Activated naive CD4-positive, alpha-beta T cell treated with anti-CD3 and anti-CD28 coated beads, Interleukin-2, amount 10 ng/mL, durations not matched to agents 7 days and 5 days (primary cell): ENCODE data around the gene EBI3.
"Not testable (repeated sequence)": the region's sequence is repeated elsewhere in the genome, so short reads cannot be mapped to it uniquely, and the experiment has no call there.

ENCODE experiments used
- CTCF ChIA-PET: fragments of 350-600 bp; sonication (Branson Sonifier 250); formaldehyde crosslinking; loops from one replicate; lab custom pipeline; 2021; ENCODE audit warnings: antibody characterized with exemption; lab: Charles Lee
- DNase-seq: peaks from one replicate; pipeline ENCODE4 v3.0.0-alpha.2; 2020
- H3K27ac Mint-ChIP-seq: one replicate; pipeline ENCODE4 v1.8.0; 2021; ENCODE audit warnings: mild to moderate bottlenecking, moderate library complexity, mixed read lengths
- H3K27me3 Mint-ChIP-seq: one replicate; pipeline ENCODE4 v1.8.0; 2021; ENCODE audit warnings: mild to moderate bottlenecking, mixed read lengths
- H3K36me3 Mint-ChIP-seq: one replicate; pipeline ENCODE4 v1.8.0; 2021; ENCODE audit warnings: mixed read lengths
- H3K4me1 Mint-ChIP-seq: one replicate; pipeline ENCODE4 v1.8.0; 2021; ENCODE audit warnings: mixed read lengths
- H3K4me3 Mint-ChIP-seq: one replicate; pipeline ENCODE4 v1.8.0; 2021; ENCODE audit warnings: mild to moderate bottlenecking, moderate library complexity, mixed read lengths
- H3K9me3 Mint-ChIP-seq: one replicate; pipeline ENCODE4 v1.8.0; 2021; ENCODE audit warnings: mixed read lengths

Gene EBI3

DNA sequence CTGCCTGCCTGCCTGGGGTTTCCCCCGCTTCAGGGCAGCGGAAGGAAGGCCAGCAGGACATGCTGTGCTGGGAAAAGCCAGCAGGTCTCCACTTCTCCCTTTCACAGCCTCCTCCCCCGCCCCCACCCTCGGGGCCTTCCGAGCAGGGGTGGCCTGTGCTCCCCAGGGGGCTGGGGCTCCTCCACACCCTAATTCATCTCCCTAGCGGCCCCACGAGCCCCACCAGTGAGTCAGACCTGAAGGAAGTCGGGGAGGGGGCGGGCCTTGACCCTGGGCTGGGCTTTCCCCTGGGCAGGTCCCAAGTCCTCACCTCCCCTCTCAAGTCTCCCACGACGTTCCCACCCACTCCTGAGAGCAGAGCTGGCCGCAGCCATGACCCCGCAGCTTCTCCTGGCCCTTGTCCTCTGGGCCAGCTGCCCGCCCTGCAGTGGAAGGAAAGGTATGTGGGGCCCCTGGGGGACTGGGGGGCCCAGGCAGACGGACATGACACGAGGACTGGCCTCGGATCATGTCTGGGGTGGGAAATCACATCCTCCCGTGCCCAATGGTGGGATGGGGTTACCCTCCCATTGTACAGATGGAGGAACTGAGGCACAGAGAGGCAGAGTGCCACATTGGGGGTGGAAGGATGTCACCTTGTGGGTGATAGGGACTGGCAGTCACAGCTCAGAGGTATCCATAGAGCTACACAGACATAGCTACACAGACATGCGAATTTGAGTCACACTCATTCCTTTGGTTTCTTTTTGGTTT, at the start of gene EBI3:
EBI3 (plus strand) TSS at position 345 of the 753 bp plus-strand sequence; CDS start at position 373, 28 bp downstream.
- CTCF ChIA-PET = interaction anchor here (1.4 to 1.7 kb wide), 2 partner anchors 11 to 43 kb away, joined by 4 to 5 read pairs; no protein-coding TSS in a partner anchor
- Mint-ChIP-seq H3K9me3 (no peaks in the 10 kb centered on the region), H3K36me3 (no peaks in the 10 kb centered on the region), H3K4me1 (peaks cover 4% of the 10 kb centered on the region), H3K4me3 (no peak within 1 kb of the TSS), H3K27ac (peak within 1 kb of the TSS; percentile 33), H3K27me3 (peaks cover 8% of the 10 kb centered on the region)
- DNase-seq = no peak

DNA sequence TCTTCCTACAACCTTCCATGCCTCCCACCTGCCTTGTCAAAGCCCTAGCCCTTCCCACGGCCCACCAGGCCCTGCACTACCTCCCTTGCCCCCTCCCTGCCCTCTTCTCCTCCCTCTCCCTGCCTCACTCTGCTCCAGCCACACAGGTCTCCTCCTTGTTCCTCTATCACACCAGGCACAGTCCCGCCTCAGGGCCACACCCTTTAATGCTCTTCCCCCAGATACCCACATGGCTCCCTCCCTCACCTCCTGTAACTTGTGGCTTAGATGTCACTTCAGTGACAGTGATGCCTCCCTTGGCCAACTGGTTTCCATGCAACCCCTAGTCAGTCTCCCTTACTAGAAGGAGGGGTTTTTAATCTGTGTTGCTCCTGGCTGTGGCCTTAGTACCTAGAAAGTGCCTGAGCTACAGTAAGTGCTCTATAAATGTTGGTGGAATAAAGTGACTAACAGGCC, 48.2 kb upstream of the EBI3 start:
- peak overlapping the region; percentile 81 for H3K27ac Mint-ChIP-seq
- DNase-seq = peak; percentile 28
- CTCF ChIA-PET = no interaction called here
- no peaks in the 10 kb centered on the region for H3K9me3 Mint-ChIP-seq
- H3K36me3 Mint-ChIP-seq = peaks cover 22% of the 10 kb centered on the region
- H3K4me1 Mint-ChIP-seq = peaks cover 44% of the 10 kb centered on the region
- peaks cover 21% of the 10 kb centered on the region for H3K27me3 Mint-ChIP-seq
- peak overlapping the region; percentile 98 for H3K4me3 Mint-ChIP-seq

DNA sequence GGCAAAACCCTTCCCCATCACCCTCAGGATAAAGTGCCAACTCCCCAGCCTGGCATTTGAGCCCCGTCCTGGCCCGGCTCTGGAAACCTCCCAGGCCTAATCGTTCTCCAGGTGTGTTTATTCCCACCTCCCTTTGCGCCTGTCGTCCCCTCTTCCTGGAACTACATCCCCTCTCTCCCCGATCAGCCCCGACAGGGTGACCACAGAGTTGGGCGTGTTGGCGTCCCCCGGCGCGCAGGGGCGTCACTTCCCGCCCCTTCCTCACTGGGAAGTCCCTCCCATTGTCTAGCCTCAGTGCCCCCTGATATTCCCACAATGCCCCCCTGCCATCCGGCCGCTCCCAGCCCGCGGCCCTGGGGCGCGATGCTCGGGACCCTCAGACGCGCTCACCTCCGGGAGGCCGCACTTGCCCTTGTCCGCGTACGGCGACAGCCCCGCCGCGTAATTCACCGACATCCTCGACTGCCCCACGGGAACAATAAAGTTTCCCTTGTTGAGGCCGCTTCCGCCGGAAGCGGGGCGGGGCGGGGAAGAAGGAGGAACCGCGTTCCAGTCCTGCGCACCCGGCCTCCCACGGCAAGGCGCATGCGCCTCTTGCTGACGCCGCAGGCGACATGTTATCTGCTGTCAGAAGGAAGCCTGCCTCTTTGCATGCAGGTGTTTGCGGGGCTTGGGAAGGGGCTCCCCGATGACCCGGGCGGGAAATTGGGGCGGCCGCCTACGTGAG, 47.1 kb upstream of the EBI3 start, which contains the start of the genes ANKRD24 and SIRT6:
ANKRD24 (plus strand) TSS at position 606 of the 727 bp plus-strand sequence. CDS start 3,737 bp downstream, outside the sequence.
SIRT6 (minus strand) TSS at position 480 of the 727 bp plus-strand sequence; CDS start at position 456, 24 bp downstream.
- DNase-seq = peak; percentile 97
- no peaks in the 10 kb centered on the region for H3K9me3 Mint-ChIP-seq
- CTCF ChIA-PET = no interaction called here
- H3K4me3 Mint-ChIP-seq = peak within 1 kb of the TSS; percentile 98
- H3K36me3 Mint-ChIP-seq = peaks cover 22% of the 10 kb centered on the region
- peaks cover 49% of the 10 kb centered on the region for H3K4me1 Mint-ChIP-seq
- H3K27ac Mint-ChIP-seq = peak within 1 kb of the TSS; percentile 96
- peaks cover 26% of the 10 kb centered on the region for H3K27me3 Mint-ChIP-seq

DNA sequence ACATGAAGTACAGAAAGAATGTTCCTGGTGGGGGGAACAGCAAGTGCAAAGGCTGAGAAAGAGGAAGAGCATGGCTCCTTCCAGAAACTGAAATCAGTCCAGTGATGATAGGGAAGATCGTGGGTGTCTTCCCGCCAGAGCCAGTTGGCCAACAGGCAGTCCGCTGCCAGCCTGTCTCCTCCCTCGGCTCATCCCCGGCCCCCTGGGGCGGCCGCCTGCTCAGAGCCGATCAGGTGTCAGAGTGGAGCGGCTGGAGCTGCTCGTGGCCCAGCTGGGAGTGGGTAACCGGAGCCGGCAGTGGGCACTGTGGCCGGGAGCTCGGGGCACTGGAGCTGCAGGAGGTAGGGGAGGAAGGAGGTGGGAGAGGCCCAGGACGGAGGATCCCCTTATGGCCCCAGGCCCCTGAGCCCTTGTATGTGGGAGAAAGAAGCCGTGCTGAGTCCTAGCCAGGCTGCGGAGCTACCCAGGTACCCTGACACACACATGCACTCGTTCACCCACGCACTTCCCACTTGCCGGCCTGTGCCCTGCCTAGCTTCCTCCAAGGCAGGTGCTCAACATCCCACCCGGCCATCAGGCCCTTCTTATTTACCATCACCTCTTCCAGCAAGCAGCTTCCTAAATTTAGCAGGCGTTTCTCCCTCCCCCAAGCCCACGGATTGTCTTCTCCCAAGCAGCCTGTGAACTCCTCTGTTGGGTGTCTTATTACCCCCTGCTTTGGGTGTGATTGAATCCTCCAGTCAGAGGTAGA, 45.2 kb upstream of the EBI3 start:
- peak overlapping the region; percentile 24 for H3K27ac Mint-ChIP-seq
- no peaks in the 10 kb centered on the region for H3K9me3 Mint-ChIP-seq
- peaks cover 49% of the 10 kb centered on the region for H3K4me1 Mint-ChIP-seq
- H3K27me3 Mint-ChIP-seq = peaks cover 26% of the 10 kb centered on the region
- peak overlapping the region; percentile 64 for H3K4me3 Mint-ChIP-seq
- CTCF ChIA-PET = no interaction called here
- no peak for DNase-seq
- peaks cover 19% of the 10 kb centered on the region for H3K36me3 Mint-ChIP-seq

DNA sequence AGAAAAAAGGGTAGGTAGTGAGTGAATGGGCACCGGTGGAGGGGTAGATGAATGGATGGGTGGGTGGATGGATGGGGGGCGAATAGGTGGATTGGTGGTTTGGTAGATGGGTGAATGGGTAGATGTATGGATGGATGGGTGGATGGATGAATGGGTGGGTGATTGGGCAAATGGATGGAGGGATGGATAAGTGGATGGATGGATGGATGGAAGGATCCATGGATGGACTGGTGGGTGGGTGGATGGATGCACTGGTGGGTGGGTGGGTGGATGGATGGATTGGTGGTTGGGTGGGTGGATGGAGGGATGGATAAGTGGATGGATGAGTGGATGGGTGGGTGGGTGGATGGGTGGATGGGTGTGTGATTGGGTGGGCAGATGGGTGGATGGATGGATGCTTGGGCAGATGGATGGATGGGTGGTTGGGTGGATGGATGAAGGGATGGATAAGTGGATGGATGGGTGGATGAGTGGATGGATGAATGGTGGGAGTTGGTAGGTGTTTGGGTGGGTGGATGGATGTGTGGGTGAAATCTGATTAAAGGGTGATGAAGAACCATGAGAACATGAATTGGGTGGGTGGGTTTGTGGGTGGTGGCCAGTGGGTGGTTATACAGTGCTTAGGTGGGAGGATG, 44.5 kb upstream of the EBI3 start:
- peak overlapping the region; percentile 58 for H3K4me3 Mint-ChIP-seq
- H3K27me3 Mint-ChIP-seq = peaks cover 26% of the 10 kb centered on the region
- CTCF ChIA-PET = no interaction called here

DNA sequence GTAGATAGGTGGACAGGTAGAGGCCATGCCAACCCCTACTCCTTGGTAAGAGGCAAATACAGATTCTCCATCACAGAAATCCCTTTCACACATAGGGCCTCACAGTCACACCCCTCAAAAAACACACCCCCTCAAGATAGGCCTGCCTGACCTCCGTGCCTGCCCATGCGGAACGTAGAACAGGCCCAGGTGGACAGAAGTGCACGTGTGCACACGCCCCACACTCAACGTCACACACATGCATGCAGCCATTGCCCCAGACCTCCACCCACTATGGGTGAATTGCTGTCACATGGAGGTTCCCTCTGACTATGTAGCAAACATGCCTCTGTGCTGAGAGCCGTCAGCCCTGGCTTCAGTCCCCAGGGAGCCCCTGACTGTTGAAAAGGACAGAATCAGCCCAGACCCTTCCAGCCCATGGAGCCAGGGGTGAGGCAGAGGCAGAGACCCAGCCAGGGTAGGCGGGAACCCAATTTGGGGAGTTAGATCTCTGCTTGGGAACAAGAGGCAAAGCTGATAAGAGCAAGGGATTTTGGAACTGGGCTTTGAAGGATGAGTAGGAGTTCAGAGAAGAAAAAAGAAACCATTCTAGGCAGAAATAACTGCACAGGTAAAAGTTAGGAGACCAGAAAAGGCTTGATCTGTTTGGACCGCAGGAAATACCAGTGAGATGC, 43.8 kb upstream of the EBI3 start:
- CTCF ChIA-PET = no interaction called here
- peaks cover 26% of the 10 kb centered on the region for H3K27me3 Mint-ChIP-seq
- H3K36me3 Mint-ChIP-seq = peaks cover 7% of the 10 kb centered on the region
- H3K27ac Mint-ChIP-seq = peak overlapping the region; percentile 28
- no peak for DNase-seq
- H3K4me1 Mint-ChIP-seq = peaks cover 35% of the 10 kb centered on the region
- no peak overlapping the region for H3K4me3 Mint-ChIP-seq
- H3K9me3 Mint-ChIP-seq = no peaks in the 10 kb centered on the region

More for the DNA sequence above, 44.5 kb upstream of the EBI3 start:
- H3K9me3 Mint-ChIP-seq = no peaks in the 10 kb centered on the region
- H3K27ac Mint-ChIP-seq = peak overlapping the region; percentile 24
- peaks cover 12% of the 10 kb centered on the region for H3K36me3 Mint-ChIP-seq
- no peak for DNase-seq
- peaks cover 42% of the 10 kb centered on the region for H3K4me1 Mint-ChIP-seq

DNA sequence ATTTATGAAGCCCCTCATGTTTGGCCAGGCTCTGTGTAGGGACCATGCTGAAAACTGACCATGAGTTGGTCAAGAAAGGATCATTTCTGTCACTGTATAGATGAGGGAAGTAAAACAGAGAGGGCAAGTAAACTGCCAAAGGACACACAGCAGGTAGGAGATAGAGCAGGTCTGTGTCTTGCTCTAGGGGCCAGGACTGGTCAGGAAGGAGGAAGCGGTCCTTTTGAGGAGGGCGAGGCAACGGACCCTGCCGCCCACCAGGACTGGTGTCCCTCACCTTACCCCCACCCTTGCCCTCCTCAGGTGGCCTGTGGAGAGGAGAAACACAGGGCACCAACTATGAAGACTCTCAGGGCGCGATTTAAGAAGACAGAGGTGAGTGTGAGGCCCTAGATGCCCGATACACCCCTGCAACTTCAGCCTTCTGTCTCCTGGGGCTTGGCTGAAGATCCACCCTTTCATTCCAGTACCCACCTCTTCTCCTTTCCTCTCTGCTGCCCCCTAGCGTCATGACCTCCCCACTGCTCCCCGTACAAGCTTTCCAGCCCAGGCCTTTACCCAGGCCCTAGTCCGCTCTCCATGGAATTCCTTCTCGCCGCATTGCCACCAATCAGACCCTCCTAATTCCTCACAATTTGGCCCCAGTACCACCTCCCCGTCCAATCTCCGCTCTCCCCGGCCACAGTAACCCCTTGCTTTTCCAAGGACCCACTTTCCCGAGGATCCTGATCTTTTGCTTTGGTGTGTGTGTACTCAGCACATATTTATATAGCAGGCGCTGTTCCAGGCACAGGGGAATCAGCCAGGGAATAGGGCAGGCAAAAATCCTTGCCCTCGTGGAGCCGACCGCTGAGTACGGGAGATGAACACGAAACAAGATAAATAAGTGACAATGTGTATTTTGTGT, 43.0 kb upstream of the EBI3 start:
- Mint-ChIP-seq H3K27ac (no peak overlapping the region), H3K4me1 (peaks cover 27% of the 10 kb centered on the region), H3K36me3 (peaks cover 5% of the 10 kb centered on the region), H3K27me3 (peaks cover 30% of the 10 kb centered on the region), H3K4me3 (no peak overlapping the region), H3K9me3 (no peaks in the 10 kb centered on the region)
- CTCF ChIA-PET = interaction anchor here (0.7 to 2.5 kb wide), 6 partner anchors 14 to 204 kb away, joined by 3 to 7 read pairs (median 4); no protein-coding TSS in a partner anchor
- peak; percentile 90 for DNase-seq

DNA sequence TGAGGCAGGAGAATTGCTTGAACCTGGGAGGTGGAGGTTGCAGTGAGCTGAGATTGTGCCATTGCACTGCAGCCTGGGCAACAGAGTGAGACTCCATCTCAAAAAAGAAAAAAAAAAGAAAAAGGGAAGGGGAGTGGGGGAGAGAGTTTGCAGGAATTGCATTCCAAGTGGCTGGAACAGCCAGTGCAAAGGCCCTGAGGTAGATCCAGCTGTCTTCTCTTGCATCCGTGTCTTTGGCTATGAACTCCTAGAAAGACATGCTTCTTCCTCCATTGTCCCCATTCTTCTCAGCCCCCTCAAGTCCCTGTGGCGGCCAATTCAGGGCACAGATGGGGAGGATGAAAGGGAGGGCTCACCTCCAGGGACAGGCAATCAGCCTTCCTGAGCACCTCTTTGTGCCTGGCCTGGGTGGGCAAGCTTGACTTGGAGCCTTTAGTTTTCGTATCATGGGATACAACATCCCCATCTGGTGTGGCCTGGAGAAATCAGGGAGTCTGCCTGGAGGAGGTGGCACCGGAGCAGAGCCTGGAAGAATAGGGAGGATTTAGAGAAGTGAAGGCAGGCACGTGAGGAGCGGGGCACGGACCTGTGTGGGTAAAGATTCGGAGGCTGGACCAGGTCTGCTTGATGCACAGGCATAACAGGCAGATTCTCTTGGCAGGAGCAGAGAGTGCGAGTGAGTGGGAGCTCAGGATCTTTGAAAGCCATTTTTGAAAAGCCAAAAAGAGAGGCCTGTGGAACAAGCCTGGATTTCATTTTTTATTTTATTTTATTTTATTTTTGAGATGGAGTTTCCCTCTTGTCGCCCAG, 41.8 kb upstream of the EBI3 start:
- Mint-ChIP-seq H3K36me3 (no peaks in the 10 kb centered on the region), H3K4me1 (peaks cover 18% of the 10 kb centered on the region), H3K4me3 (no peak overlapping the region), H3K27ac (no peak overlapping the region), H3K9me3 (no peaks in the 10 kb centered on the region), H3K27me3 (peaks cover 27% of the 10 kb centered on the region)
- CTCF ChIA-PET = interaction anchor here (0.6 to 2.5 kb wide), 6 partner anchors 13 to 205 kb away, joined by 3 to 7 read pairs (median 4); no protein-coding TSS in a partner anchor
- no peak for DNase-seq

DNA sequence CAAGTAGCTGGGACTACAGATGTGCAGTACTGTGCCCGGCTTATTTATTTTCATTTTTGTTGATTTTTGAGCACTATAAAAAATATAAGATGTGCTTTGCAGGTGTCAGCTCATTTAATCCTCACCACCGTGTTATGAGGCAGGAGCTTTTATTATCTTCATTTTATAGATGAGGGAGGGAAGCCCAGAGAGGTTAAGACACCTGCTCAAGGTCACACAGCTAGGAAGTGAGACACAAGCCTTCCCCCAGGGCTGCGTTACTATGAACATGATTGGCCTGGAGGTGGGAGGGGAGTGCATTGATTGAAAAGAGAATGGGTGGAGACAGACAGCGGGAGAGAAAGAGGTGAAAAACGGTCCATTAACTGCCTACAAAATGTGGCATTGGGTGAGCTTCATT, 39.7 kb upstream of the EBI3 start:
- no peak overlapping the region for H3K4me3 Mint-ChIP-seq
- H3K27me3 Mint-ChIP-seq = peaks cover 34% of the 10 kb centered on the region
- peaks cover 7% of the 10 kb centered on the region for H3K4me1 Mint-ChIP-seq
- CTCF ChIA-PET = interaction anchor here (1.6 to 1.8 kb wide), 2 partner anchors 12 to 202 kb away, joined by 4 to 10 read pairs; no protein-coding TSS in a partner anchor
- DNase-seq = no peak
- no peak overlapping the region for H3K27ac Mint-ChIP-seq
- no peaks in the 10 kb centered on the region for H3K36me3 Mint-ChIP-seq
- no peaks in the 10 kb centered on the region for H3K9me3 Mint-ChIP-seq

DNA sequence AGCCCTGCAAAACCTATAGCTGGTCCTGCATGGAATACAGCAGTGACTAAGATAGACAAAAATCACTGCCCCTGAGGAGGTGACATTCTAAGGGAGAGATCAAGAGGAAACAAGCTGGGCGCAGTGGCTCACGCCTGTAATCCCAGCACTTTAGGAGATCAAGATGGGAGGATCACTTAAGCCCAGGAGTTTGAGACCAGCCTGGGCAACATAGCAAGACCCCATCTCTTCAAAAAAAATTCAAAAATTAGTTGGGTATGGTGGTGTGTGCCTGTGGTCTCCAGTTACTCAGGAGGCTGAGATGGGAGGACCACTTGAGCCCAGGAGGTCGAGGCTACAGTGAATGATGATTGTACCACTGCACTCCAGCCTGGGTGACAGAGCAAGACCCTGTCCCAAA, 36.8 kb upstream of the EBI3 start:
- H3K36me3 Mint-ChIP-seq, H3K4me3 Mint-ChIP-seq, DNase-seq, H3K27ac Mint-ChIP-seq, H3K9me3 Mint-ChIP-seq, H3K4me1 Mint-ChIP-seq: not testable (repeated sequence)
- peaks cover 44% of the 10 kb centered on the region for H3K27me3 Mint-ChIP-seq
- CTCF ChIA-PET = interaction anchor here (1.2 kb wide), 1 partner anchor 205 kb away, joined by 3 read pairs; no protein-coding TSS in a partner anchor

DNA sequence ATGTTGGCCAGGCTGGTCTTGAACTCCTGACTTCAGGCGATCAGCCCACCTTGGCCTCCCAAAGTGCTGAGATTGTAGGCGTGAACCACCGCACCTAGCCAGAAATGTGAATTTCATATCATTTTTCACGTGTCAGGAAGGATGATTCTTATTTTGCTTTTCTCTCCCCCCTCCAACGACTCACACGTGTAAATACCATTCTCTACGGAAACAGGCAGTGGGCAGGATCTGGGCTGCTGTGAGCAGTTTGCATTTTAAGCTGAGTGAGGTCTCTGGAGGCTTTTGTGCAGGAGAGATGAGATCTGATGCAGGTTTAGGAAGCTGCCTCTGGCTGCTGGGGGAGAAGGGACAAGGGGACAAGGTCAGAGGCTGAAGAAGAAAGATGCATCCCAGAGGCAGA, 35.0 kb upstream of the EBI3 start:
- DNase-seq = no peak
- H3K36me3 Mint-ChIP-seq = peaks cover 3% of the 10 kb centered on the region
- CTCF ChIA-PET = no interaction called here
- H3K27ac Mint-ChIP-seq = no peak overlapping the region
- H3K4me1 Mint-ChIP-seq = peaks cover 8% of the 10 kb centered on the region
- H3K9me3 Mint-ChIP-seq = peaks cover 8% of the 10 kb centered on the region
- H3K4me3 Mint-ChIP-seq = no peak overlapping the region
- peaks cover 60% of the 10 kb centered on the region for H3K27me3 Mint-ChIP-seq
